LHCN-M2 (cell line): Measurements from ENCODE around the gene SVIL. TPM values are rescaled to one million over a fixed set of nuclear protein-coding genes. Genes with fewer than 3 reads are reported as not detected.
"Not testable (repeated sequence)": the region's sequence is repeated elsewhere in the genome, so short reads cannot be mapped to it uniquely, and the experiment has no call there.

ENCODE experiments used
- DNase-seq: peaks from one replicate; pipeline ENCODE4 v3.0.0-alpha.2; 2012; ENCODE audit warnings: low read depth
- total RNA-seq: library from RNA; depleted of rRNA; stranded (reverse); fragments of >200 nt; gene quantifications from 2 replicates; pipeline ENCODE4 v1.2.3, GENCODE V29; 2014

SVIL gene
- total RNA-seq, 1 experiment from 2014 or later: 3.7 TPM

GRCh38 chr10:29542723-29543122 is 92.0 kb downstream of the SVIL start:
- DNase-seq: no peak

- DNase-seq: no peak
These were observed 93.2 kb downstream of the SVIL start for GRCh38 chr10:29541422-29542210.

- DNase-seq: no peak
These were observed 94.8 kb downstream of the SVIL start for GRCh38 chr10:29540016-29540415.

GRCh38 chr10:29539412-29539811 is 95.4 kb downstream of the SVIL start:
- DNase-seq: no peak

- no peak for DNase-seq
These were observed 97.0 kb downstream of the SVIL start for GRCh38 chr10:29537799-29538198.

GRCh38 chr10:29536691-29537090 is 98.1 kb downstream of the SVIL start:
- not testable (repeated sequence) for DNase-seq

GRCh38 chr10:29535778-29536453 is 98.9 kb downstream of the SVIL start:
- DNase-seq: no peak

- peak; percentile 73 for DNase-seq
These were observed 99.6 kb downstream of the SVIL start for GRCh38 chr10:29535012-29535777.

GRCh38 chr10:29534590-29534989 is 100.2 kb downstream of the SVIL start:
- no peak for DNase-seq

GRCh38 chr10:29533696-29534285 is 101.0 kb downstream of the SVIL start:
- DNase-seq: no peak

- no peak for DNase-seq
These were observed 101.7 kb downstream of the SVIL start for GRCh38 chr10:29533046-29533445.

- no peak for DNase-seq
These were observed 102.4 kb downstream of the SVIL start for GRCh38 chr10:29532256-29532878.

- DNase-seq: no peak
These were observed 104.4 kb downstream of the SVIL start for GRCh38 chr10:29530112-29530976.

- DNase-seq: no peak
These were observed 105.6 kb downstream of the SVIL start for GRCh38 chr10:29529146-29529545.

GRCh38 chr10:29525762-29526161 is 109.0 kb downstream of the SVIL start:
- no peak for DNase-seq

GRCh38 chr10:29524720-29525119 is 110.1 kb downstream of the SVIL start:
- DNase-seq: no peak

- no peak for DNase-seq
These were observed 110.5 kb downstream of the SVIL start for GRCh38 chr10:29524294-29524693.

- DNase-seq: no peak
These were observed 111.9 kb downstream of the SVIL start for GRCh38 chr10:29522918-29523317.

GRCh38 chr10:29522061-29522855 is 112.5 kb downstream of the SVIL start:
- DNase-seq: peak; percentile 71

GRCh38 chr10:29519659-29520058 is 115.1 kb downstream of the SVIL start:
- DNase-seq: no peak
